ENCODE measurements around the gene UBE2D2. TPM values are rescaled to one million over a fixed set of nuclear protein-coding genes. Genes with fewer than 3 reads are reported as not detected.
A peak's percentile ranks its signal among the peaks of the same experiment; 100 is the strongest.

Gene UBE2D2
- total and polyA plus RNA-seq, 2 of the 13 experiments (the other 11 are each of a cell fraction or from before 2014, with no cell fraction given), result 79.1 to 109 TPM

- TF ChIP-seq, protein P1, sequence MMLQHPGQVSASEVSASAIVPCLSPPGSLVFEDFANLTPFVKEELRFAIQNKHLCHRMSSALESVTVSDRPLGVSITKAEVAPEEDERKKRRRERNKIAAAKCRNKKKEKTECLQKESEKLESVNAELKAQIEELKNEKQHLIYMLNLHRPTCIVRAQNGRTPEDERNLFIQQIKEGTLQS (CRISPR knock-in tag; IDR thresholded peaks at IDR 0.05), result no peak
- TF ChIP-seq TBX2 (CRISPR knock-in tag; IDR thresholded peaks at IDR 0.05; ENCODE audit: borderline replicate concordance) (peak; percentile 65; the same call in 1 of the 2 replicates), GLMP (CRISPR knock-in tag; IDR thresholded peaks at IDR 0.05; ENCODE audit: borderline replicate concordance) (no peak), STAG1 (CRISPR knock-in tag; IDR thresholded peaks at IDR 0.05) (no peak), ZNF83 (CRISPR knock-in tag; IDR thresholded peaks at IDR 0.05; ENCODE audit: borderline replicate concordance) (no peak), ZNF644 (CRISPR knock-in tag; IDR thresholded peaks at IDR 0.05; ENCODE audit: low read depth) (0 out of 2 replicates have a peak, but pooled peaks have one; percentile 39), XBP1 (CRISPR knock-in tag; IDR thresholded peaks at IDR 0.05) (no peak), ELF3 (CRISPR knock-in tag; IDR thresholded peaks at IDR 0.05) (0 out of 2 replicates have a peak, but pooled peaks have one; percentile 10), ZBTB38 (CRISPR knock-in tag; IDR thresholded peaks at IDR 0.05) (no peak), FOXA3 (CRISPR knock-in tag; IDR thresholded peaks at IDR 0.05) (no peak), PHF21A (CRISPR knock-in tag; IDR thresholded peaks at IDR 0.05) (peak; percentile 57; the same call in 1 of the 2 replicates), RBM39 (IDR thresholded peaks at IDR 0.05; ENCODE audit: low read depth, low read length, poor library complexity, severe bottlenecking) (no peak), ZNF251 (CRISPR knock-in tag; IDR thresholded peaks at IDR 0.05) (no peak), TAF15 (IDR thresholded peaks at IDR 0.05; ENCODE audit: low read depth, low read length, poor library complexity, severe bottlenecking) (no peak), UBTF (CRISPR knock-in tag; IDR thresholded peaks at IDR 0.05) (no peak), ZSCAN31 (CRISPR knock-in tag; IDR thresholded peaks at IDR 0.05; ENCODE audit: low read depth) (no peak), SRSF9 (IDR thresholded peaks at IDR 0.05; ENCODE audit: borderline replicate concordance, insufficient read depth, low read depth, low read length, poor library complexity, severe bottlenecking) (no peak), ATF1 (CRISPR knock-in tag; IDR thresholded peaks at IDR 0.05) (no peak), ZNF350 (CRISPR knock-in tag; IDR thresholded peaks at IDR 0.05; ENCODE audit: borderline replicate concordance, low read depth) (0 out of 2 replicates have a peak, but pooled peaks have one; percentile 18), ZNF253 (CRISPR knock-in tag; IDR thresholded peaks at IDR 0.05; ENCODE audit: borderline replicate concordance) (no peak), IRF1 (CRISPR knock-in tag; IDR thresholded peaks at IDR 0.05; ENCODE audit: low read depth) (no peak), ZNF143 (CRISPR knock-in tag; IDR thresholded peaks at IDR 0.05) (peak; percentile 40; the same call in 1 of the 2 replicates), CENPX (CRISPR knock-in tag; IDR thresholded peaks at IDR 0.05) (no peak), SRSF4 (IDR thresholded peaks at IDR 0.05; ENCODE audit: low read depth, low read length, poor library complexity, severe bottlenecking) (no peak)
These were observed 37.3 kb upstream of the UBE2D2 start (continued) for GRCh38 chr5:139523635-139524445.
